SK-N-SH treated with all-trans-retinoic acid at 6 μM for 48 hours (cell line): ENCODE measurements around the gene LPIN3.

Experiments
- ATAC-seq: fragments of 200-7000 bp; cut with Tn5 transposase; 3 replicates; pipeline ENCODE4 v1.9.1; 2020; ENCODE audit warnings: mild to moderate bottlenecking, moderate library complexity
- ARNTL ChIP-seq: fragments of 450-650 bp; formaldehyde crosslinking; IDR thresholded peaks from 2 replicates; pipeline ENCODE4 v1.5.0; 2020; ENCODE audit warnings: low read depth, mild to moderate bottlenecking, moderate library complexity, borderline replicate concordance
- BACH2 ChIP-seq: fragments of 250-450 bp; sonication (Bioruptor Pico); IDR thresholded peaks from 2 replicates; pipeline ENCODE4 v1.9.0; 2021; ENCODE audit warnings: mild to moderate bottlenecking, borderline replicate concordance
- CREB5 ChIP-seq: fragments of 250-450 bp; sonication (Bioruptor Pico); IDR thresholded peaks from 2 replicates; pipeline ENCODE4 v1.5.1; 2020; ENCODE audit warnings: low read depth, mild to moderate bottlenecking, moderate library complexity
- CSDC2 ChIP-seq: fragments of 250-450 bp; sonication (Bioruptor Pico); IDR thresholded peaks from 2 replicates; pipeline ENCODE4 v1.5.0; 2020; ENCODE audit warnings: mild to moderate bottlenecking, moderate library complexity
- CSRNP3 ChIP-seq: fragments of 250-450 bp; sonication (Bioruptor Pico); IDR thresholded peaks from 2 replicates; pipeline ENCODE4 v1.5.1; 2021; ENCODE audit warnings: mild to moderate bottlenecking, moderate library complexity
- GLIS3 ChIP-seq: fragments of 250-450 bp; sonication (Bioruptor Pico); IDR thresholded peaks from 2 replicates; pipeline ENCODE4 v1.5.0; 2020; ENCODE audit warnings: mild to moderate bottlenecking, moderate library complexity
- ISL1 ChIP-seq: fragments of 250-450 bp; sonication (Bioruptor Pico); IDR thresholded peaks from 2 replicates; pipeline ENCODE4 v2.1.2; 2022; ENCODE audit warnings: mild to moderate bottlenecking, moderate library complexity
- OSR1 ChIP-seq: fragments of 250-450 bp; sonication (Bioruptor Pico); IDR thresholded peaks from 2 replicates; pipeline ENCODE4 v1.8.0; 2022; ENCODE audit warnings: moderate library complexity, mild to moderate bottlenecking, inconsistent platforms
- PATZ1 ChIP-seq: fragments of 250-450 bp; sonication (Bioruptor Pico); IDR thresholded peaks from 2 replicates; pipeline ENCODE4 v1.8.0; 2020; ENCODE audit warnings: mild to moderate bottlenecking, moderate library complexity, borderline replicate concordance
- POU6F1 ChIP-seq: fragments of 250-450 bp; sonication (Bioruptor Pico); IDR thresholded peaks from 2 replicates; pipeline ENCODE4 v1.8.0; 2021; ENCODE audit warnings: low read depth, mild to moderate bottlenecking, moderate library complexity, borderline replicate concordance
- PPARA ChIP-seq: fragments of 250-450 bp; sonication (Bioruptor Pico); IDR thresholded peaks from 2 replicates; pipeline ENCODE4 v1.5.0; 2020; ENCODE audit warnings: mild to moderate bottlenecking, borderline replicate concordance
- RARB ChIP-seq: fragments of 250-450 bp; sonication (Bioruptor Pico); IDR thresholded peaks from 2 replicates; pipeline ENCODE4 v1.8.0; 2021; ENCODE audit warnings: mild to moderate bottlenecking, moderate library complexity
- SNAI2 ChIP-seq: fragments of 250-450 bp; sonication (Bioruptor Pico); IDR thresholded peaks from 2 replicates; pipeline ENCODE4 v1.5.0; 2020; ENCODE audit warnings: mild to moderate bottlenecking, moderate library complexity
- TCF4 ChIP-seq: fragments of 250-450 bp; sonication (Bioruptor Pico); IDR thresholded peaks from 2 replicates; pipeline ENCODE4 v1.8.0; 2021; ENCODE audit warnings: mild to moderate bottlenecking, moderate library complexity, borderline replicate concordance
- TOX ChIP-seq: fragments of 250-450 bp; sonication (Bioruptor Pico); IDR thresholded peaks from 2 replicates; pipeline ENCODE4 v1.8.0; 2021; ENCODE audit warnings: mild to moderate bottlenecking, moderate library complexity, borderline replicate concordance
- TSHZ2 ChIP-seq: fragments of 250-450 bp; sonication (Bioruptor Pico); IDR thresholded peaks from 2 replicates; pipeline ENCODE4 v1.5.0; 2020; ENCODE audit warnings: mild to moderate bottlenecking, moderate library complexity
- ZC3H10 ChIP-seq: fragments of 250-450 bp; sonication (Bioruptor Pico); IDR thresholded peaks from 2 replicates; pipeline ENCODE4 v1.5.1; 2021; ENCODE audit warnings: mild to moderate bottlenecking, moderate library complexity
- ZFP3 ChIP-seq: fragments of 250-450 bp; sonication (Bioruptor Pico); IDR thresholded peaks from 2 replicates; pipeline ENCODE4 v1.5.0; 2020; ENCODE audit warnings: mild to moderate bottlenecking, moderate library complexity
- ZFP30 ChIP-seq: fragments of 450-650 bp; formaldehyde crosslinking; IDR thresholded peaks from 2 replicates; pipeline ENCODE4 v1.5.0; 2022; ENCODE audit warnings: mild to moderate bottlenecking, moderate library complexity
- ZNF565 ChIP-seq: fragments of 450-650 bp; formaldehyde crosslinking; conservative IDR thresholded peaks from 2 replicates; pipeline ENCODE4 v1.5.0; 2020; ENCODE audit warnings: low read depth, mild to moderate bottlenecking, moderate library complexity
- ZNF70 ChIP-seq: fragments of 450-650 bp; formaldehyde crosslinking; IDR thresholded peaks from 2 replicates; pipeline ENCODE4 v1.5.0; 2020; ENCODE audit warnings: mild to moderate bottlenecking, moderate library complexity
- ZNF8 ChIP-seq: fragments of 450-650 bp; formaldehyde crosslinking; IDR thresholded peaks from 2 replicates; pipeline ENCODE4 v1.5.0; 2020; ENCODE audit warnings: mild to moderate bottlenecking, moderate library complexity

The LPIN3 gene

GRCh38 chr20:41318271-41318649 is 22.4 kb upstream of the LPIN3 start:
- ATAC-seq: no peak

GRCh38 chr20:41320441-41320840 is 20.2 kb upstream of the LPIN3 start:
- no peak for ATAC-seq
- TF ChIP-seq SNAI2 (CRISPR knock-in tag) (no peak), RARB (CRISPR knock-in tag) (no peak), CSDC2 (no peak), PATZ1 (CRISPR knock-in tag) (no peak), ARNTL (CRISPR knock-in tag) (no peak), GLIS3 (CRISPR knock-in tag) (no peak), TCF4 (no peak), BACH2 (no peak)

More at GRCh38 chr20:41318271-41318649, 22.4 kb upstream of the LPIN3 start:
- no peak for TF ChIP-seq ZNF8 (CRISPR knock-in tag)
- TF ChIP-seq TOX (CRISPR knock-in tag): no peak
- no peak for TF ChIP-seq RARB (CRISPR knock-in tag)
- no peak for TF ChIP-seq POU6F1
- TF ChIP-seq BACH2: no peak
- TF ChIP-seq PATZ1 (CRISPR knock-in tag): no peak
- no peak for TF ChIP-seq CSRNP3
- no peak for TF ChIP-seq CREB5 (CRISPR knock-in tag)
- no peak for TF ChIP-seq ISL1 (CRISPR knock-in tag)
- TF ChIP-seq SNAI2 (CRISPR knock-in tag): no peak
- no peak for TF ChIP-seq ZFP30 (CRISPR knock-in tag)
- no peak for TF ChIP-seq OSR1 (CRISPR knock-in tag)
- no peak for TF ChIP-seq PPARA (CRISPR knock-in tag)
- no peak for TF ChIP-seq ZNF565 (CRISPR knock-in tag)
- no peak for TF ChIP-seq ZC3H10 (CRISPR knock-in tag)
- no peak for TF ChIP-seq ARNTL (CRISPR knock-in tag)
- TF ChIP-seq TCF4: no peak
- no peak for TF ChIP-seq ZFP3
- no peak for TF ChIP-seq ZNF70
- TF ChIP-seq TSHZ2 (CRISPR knock-in tag): no peak
